HG02623 (cell line): ENCODE data around the gene SOX6.
"Not testable (repeated sequence)": the region's sequence is repeated elsewhere in the genome, so short reads cannot be mapped to it uniquely, and the experiment has no call there.

Experiments used
- ATAC-seq: cut with Tn5 transposase; IDR thresholded peaks from one replicate; pipeline ENCODE4 v1.9.1; 2021; ENCODE audit warnings: moderate library complexity; ENCODE audit not compliant: unreplicated experiment

The SOX6 gene

DNA sequence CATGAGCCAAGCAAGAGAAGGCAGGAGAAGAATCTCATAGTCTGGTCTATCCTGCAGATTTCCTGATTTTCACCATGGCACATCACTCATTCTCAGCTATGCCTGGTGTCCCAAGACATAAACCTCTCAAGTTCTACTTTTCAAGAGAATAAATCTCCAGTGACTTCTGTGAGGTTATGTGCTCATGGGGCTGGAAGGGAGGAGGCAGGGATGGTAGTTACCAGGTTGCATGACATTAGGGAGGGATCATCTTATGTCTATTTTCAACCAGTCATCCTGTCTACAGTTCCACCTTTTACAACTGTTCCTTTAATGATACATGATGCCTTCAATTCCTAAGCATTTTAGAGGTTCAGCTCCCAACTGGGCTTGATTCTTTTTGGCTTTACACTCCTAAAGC lies 297.7 kb downstream of the SOX6 start:
- ATAC-seq, result no peak

DNA sequence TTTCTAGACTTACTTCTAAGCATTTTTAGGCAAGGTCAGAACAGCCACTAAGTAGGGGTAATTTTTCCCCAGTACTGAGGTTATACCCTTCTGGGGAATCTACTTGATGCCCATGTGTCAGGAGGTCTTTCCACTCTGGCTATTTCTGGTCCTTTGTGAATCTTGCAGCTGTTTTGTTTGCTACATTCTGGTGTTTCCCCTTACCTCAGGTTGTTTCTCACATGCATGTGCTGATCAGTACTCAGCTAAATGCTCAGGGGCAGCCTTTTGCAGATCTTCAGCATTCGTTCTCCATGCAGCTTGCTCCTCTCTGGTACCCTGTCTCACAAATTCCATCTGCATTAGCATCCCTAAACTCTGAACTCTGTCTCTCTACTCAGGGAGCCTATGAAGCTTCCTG lies 303.6 kb downstream of the SOX6 start:
- ATAC-seq, result no peak

DNA sequence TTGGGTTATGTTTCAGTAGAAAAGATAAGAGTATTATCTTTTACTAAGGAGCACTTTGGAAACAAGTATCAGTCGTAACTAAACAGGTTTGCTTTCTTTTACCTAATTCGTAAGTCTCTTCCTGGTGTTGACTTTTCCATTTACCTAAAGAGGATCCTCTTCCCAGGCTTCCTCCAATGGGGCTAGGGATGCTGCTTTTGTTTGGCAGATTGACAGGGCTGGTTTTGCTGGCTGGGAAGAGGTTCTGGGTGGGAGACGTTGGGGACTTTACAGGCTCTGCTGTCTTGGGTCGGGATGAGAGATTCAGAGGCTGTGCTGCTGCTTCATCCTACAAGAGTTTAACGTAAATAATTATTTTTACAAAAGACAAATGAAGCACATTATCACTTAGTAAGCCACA lies 306.7 kb downstream of the SOX6 start:
- ATAC-seq, result no peak

DNA sequence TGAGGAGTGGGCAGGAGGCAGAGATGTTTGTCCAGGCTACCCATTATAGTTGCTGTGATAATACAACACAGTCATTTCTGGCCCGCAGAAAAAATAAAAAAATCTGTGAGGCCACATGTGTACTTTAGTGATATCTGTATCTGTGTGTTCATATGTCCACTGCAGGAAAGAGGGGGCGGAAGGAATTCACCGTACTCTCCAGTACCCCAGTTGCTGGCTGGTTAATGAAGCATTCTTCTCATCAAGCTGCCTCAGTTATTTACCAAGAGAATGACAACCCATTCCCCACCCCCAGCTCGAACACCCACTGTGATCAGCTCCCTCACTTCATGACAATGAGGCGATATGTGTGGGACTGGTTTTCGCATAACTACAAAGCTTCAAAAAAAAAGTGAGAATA lies 309.3 kb downstream of the SOX6 start:
- ATAC-seq, result no peak

DNA sequence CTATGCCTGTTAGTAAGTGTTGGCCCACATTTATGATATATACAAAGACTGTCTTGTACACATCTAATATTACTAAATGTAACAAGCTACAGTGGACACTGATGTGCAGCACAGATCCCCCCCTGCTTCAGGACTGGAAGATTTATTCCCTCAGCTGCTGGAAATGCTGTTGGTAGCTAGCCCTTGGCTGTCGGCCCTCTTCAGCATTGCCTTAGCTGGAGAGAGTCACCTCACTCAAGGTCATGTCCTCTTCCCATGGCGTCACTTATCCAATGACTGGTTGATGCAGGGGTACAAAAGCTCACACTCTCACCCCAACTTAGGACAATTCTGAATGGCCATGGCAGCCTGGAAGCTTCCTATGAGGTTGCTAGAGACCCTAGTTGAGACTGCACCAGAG lies 312.7 kb downstream of the SOX6 start:
- no peak for ATAC-seq

DNA sequence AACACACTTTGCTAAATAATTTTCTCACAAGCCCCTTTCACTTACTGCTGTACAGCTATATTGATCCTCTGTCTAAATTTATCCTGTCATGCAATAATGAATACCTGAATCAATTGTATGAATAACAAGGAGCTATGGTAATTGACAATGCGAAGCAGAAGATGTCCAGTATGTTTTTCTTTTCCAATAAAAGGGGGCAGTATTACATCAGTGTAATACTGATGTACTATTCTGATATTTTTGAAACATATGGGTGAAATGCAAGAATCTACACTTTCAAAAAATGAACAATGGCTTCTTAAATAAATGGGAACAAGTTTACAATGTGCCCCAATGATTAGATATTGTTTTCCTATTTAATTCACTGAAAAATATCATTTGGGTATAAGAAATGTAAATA lies 315.1 kb downstream of the SOX6 start:
- no peak for ATAC-seq

DNA sequence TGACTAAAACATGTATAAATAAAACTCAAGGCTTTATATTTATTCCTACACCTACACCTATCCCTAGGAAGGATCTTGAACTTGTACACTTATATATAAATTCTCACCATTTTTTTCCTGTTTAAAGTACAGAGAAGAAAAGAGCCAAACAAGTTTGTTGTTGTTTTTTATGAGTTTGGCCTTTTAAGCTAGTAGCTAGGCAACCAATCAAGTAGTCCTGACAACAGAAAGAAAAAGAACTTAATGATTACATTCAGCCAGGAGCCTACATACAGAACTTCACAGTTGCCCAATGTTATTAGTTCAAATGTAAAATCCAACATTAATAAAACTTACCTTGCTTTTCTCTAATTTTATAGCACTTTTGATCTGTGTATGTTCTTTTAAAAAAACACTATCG lies 316.2 kb downstream of the SOX6 start:
- ATAC-seq, result no peak

DNA sequence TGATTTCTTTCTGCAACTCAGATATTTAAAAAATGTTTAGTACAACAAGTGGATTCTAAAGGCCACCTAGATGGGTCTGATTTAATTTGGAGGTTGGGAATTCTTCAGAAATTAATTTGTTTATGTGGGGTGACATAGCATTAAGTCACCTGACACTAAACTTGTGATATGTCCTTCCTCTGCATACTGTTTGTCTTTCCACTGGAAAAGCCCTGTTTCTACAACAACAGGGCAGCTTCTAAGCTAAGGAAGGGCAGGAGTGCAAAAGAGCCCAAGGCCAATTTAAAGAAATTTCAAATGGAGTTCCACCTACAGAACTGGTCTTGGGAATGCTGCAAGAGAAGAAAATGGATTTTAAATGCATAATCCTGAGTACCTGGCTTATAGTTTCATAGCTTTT lies 319.2 kb downstream of the SOX6 start:
- ATAC-seq, result no peak

DNA sequence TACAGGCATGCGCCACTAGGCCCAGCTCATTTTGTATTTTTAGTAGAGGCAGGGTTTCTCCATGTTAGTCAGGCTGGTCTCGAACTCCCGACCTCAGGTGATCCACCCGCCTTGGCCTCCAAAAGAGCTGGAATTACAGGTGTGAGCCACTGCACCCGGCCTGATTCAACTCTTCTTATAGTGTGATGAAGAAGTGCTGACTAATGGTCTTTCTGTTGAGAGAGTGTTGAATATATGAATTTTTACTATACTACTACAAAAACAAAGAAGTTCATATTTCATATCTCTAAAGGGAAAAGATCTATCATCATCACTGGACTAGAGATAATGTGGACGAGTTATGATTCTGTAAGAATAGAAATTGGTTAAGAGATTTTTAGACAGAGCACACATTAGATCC lies 320.1 kb downstream of the SOX6 start:
- ATAC-seq, result no peak

DNA sequence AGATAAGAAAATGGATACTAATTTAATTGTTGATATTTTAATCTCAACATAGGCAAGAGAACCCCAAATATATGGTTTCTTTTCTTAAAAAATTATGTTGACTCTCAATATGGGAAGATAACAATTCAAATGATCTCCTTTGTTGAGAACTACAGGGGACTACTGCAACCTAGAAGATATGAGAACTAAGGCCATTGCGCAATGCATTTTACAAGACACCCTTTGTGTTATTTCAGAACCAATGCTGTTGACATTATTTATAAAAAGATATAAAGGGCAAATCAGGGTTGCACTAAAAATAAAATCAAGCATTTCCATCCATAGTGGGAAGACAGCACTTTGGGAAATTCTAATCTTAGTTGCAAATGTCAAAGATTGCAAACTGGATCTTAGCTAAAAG lies 322.3 kb downstream of the SOX6 start:
- ATAC-seq, result no peak

DNA sequence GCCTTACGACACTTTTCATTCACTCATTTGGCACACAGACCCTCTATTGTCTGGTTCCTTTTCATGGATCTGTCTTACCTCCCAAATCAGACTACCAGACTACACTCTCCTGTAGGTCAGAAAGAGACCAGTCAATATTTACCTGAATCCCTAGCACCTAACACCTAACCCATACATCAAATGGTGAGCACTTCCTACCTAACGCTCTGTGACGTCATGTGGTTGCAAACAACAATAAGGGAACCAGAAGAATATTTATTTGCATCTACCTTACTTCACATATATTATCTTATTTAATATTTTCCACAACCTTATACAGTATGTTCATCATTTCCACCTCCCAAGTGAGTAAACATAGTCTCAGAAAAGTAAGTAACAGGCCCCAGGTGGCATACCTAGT lies 323.4 kb downstream of the SOX6 start:
- no peak for ATAC-seq

DNA sequence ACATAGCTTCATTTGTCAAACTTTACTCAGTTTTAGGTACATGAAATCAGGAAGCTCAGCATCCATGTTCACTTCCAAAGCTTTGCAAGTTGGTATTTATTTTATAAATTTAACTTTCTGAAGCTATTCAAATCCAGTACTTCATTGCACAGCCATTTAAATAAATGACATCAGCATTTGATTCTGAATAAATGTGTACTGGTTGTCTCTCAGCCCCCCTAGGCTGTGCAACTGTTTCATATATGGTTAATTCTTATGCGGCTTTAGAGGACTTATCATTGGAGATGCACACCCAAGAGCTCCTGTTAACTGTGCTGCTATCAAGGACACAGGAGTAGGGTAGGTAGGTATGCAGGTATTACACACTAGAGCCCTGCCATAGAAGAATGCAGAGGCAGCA lies 325.1 kb downstream of the SOX6 start:
- no peak for ATAC-seq

DNA sequence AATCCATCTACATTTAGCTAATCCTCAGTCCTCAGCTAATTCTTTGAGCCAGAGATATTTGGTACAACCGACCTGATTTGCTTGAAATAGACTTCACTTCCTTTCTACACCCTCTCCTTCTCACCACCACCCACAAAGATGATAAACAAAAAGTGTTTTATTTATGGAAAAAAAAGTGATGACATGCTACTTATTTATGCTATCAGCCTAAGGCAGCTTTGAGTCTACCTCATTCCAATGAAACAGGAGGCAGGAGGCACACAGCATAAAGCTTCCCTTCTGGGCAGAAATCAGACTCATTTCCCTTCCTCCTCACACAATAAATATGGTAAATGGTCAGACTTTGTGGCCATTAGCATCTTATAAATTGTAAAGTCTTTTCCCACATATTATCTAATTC lies 325.7 kb downstream of the SOX6 start:
- no peak for ATAC-seq

DNA sequence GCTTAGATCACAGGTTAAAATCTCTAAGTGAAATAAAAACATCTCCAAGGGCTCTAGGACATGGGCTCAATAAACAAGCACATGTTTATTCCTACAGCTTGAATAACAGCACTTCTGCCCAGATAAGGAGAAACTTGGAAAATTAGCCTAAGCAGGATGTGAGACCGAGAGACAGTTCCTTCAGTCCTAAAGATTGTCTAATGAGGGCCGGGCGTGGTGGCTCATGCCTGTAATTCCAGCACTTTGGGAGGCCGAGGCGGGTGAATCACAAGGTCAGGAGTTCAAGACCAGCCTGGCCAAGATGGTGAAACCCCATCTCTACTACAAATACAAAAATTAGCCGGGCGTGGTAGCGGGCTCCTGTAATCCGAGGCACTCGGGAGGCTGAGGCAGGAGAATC lies 327.2 kb downstream of the SOX6 start:
- not testable (repeated sequence) for ATAC-seq

DNA sequence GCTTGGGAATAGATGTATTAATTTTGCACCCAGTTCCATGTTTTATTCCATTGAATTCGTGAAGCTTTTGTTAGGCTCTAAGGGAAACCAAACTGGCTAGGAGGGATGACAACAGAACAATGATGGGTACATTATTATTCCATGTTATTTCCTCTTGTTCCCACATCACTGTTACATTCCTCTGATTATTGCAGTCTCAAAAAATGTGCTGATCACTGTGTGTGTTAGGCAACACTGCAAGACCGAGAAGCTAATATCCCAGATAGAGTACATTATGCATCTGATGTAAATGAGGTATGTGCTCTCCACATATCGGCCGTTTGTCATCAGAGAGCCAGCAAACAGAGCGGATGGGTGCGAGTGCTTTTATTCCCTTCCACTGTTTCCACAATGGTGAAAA lies 327.9 kb downstream of the SOX6 start:
- no peak for ATAC-seq

DNA sequence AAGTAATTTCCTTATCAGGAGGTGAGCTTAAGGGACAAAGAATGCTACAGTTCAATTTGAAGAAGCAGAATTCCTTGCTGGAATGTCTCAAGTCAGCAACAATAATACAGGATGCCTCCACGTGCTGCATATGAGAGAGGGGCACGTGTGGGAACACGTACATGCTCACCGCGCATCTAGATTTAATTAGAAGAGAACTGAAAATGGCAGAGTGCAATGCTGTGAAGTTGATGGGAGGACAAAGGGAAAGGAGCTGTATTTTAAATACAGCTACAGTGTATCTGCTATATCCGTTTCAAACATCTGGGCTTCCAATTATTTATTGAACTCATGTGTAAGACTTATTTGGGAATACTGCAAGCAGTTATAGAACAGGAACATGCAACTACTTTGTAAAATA lies 328.7 kb downstream of the SOX6 start:
- ATAC-seq, result no peak

DNA sequence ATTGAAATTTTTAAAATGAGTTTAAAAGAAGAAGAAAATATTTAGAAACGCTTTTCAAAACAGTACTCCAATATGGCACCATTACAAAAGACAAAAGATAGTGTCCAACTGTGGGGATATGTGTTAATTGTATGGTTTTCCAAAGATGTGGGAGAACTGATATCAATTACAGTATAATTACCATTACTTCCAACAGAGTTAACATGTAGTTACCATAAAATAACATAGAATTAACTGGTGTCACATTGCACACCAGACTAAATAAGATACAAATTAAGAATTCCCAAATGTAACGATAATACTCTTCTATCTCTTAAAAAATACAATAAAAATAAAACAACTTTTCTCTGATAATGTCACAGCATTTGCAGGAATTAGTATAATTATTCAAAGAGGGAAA lies 329.5 kb downstream of the SOX6 start:
- no peak for ATAC-seq

DNA sequence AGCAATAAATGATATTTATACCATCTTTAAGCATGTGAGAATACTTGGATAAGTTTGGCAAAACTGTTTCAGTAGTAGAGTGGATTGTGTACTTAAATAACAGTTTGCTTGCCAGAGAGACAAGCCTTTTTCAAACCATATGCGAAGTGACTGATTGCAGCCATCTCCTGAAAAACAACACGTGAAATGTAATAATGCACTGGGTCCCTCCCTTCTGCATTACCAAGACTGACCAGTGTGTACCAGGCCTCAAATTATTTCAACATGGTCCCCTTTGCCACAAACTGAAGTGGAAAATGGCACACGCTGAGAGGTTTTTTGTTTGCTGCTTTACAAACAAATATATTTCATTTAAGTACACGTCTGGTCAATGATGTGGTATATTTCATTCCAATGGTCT lies 337.4 kb downstream of the SOX6 start:
- no peak for ATAC-seq

DNA sequence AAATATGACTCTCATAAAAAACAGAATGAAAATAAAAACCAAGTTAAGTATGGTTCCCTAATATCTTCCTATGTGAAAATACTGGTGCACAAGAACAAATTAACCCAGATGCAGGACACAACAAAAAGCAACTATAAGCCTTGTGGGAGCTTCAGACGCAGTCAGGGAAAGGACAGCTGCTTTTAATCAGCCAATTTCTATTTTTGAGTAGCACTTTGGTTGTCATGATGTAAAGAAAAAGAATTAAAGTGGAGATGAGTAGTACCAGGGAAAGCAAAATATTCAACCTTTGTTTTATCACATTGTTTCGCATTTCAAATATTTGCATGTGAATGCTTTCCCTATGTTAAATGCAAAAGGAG lies 339.9 kb downstream of the SOX6 start:
- no peak for ATAC-seq

DNA sequence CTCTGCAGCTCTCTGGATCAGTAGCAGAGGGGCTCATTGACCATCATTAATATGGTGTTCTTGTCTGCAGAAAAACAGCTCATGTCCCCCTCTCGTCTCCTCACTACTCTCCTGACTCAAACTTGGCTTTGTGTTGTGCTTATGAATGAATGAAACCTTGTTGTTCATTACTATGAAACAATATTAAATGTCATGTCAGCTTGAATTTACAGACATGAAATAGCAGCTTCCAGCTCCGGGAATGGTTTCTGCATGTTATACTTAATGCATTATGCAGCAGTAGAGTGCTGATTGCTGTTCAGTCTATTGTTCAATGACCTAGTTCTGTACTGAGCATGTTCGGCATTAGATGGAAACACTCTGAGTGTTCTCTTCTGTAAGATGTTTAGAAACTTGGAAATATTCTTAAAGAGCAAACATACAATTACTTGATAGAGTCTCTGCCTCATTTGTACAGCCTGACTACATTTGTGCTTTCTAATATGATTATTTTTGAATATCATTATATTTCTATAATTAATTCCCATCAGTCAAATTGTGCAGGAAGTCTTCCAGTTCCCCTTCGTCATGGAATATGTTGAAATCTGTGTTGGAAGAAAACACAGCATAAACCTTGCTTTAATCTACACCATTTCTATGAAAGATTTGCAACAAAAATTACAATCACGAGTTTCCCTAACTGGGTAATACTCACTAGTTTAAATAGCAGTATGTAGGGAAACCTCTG lies 340.4 kb downstream of the SOX6 start:
- no peak for ATAC-seq

DNA sequence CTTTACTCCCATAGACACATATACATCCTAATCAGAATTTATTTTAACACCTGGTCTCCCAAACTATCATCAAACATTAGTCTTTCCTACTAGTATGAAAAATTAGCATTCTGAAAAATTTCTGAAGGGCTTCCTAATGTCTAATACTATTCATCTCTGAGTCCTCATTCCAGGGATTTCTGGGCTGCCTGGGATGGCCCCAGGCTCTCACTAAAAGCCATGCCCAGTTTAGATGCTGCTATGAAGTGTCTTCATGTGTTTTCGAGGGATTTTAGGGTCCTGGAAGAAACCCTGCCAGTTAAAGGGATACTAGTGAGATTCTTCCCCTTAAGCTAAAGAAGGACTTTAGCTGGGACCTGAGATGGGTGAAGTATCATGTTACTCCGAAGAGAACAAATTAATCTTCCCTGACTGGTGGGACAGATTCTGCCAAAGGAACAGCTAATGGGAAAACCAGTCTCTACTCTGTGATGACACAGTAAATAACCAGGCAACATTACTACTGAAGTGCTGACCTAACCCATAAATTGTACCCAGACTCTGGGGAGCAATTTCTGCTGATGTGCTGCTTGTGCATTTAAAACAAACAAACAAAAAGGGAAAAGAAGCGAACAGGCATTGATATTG lies 342.6 kb downstream of the SOX6 start:
- no peak for ATAC-seq

DNA sequence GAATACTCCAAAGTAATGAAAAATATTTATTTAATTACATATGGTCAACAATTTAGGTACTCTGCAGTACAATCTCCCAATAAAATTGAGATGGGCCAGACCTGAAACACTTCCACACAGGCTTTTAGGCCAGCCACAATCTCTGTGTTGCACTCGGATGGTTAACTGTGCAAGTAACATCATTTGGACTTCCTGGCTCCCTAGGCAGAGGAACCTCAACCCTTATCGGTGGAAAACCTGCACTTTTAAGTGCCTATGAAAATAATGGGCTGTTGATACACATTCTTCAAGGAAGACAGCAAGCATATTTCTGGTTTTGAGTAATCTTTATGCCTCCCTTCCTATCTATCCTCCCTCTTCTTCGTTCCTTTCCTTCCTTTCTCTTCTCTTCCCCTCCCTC lies 343.1 kb downstream of the SOX6 start:
- no peak for ATAC-seq

DNA sequence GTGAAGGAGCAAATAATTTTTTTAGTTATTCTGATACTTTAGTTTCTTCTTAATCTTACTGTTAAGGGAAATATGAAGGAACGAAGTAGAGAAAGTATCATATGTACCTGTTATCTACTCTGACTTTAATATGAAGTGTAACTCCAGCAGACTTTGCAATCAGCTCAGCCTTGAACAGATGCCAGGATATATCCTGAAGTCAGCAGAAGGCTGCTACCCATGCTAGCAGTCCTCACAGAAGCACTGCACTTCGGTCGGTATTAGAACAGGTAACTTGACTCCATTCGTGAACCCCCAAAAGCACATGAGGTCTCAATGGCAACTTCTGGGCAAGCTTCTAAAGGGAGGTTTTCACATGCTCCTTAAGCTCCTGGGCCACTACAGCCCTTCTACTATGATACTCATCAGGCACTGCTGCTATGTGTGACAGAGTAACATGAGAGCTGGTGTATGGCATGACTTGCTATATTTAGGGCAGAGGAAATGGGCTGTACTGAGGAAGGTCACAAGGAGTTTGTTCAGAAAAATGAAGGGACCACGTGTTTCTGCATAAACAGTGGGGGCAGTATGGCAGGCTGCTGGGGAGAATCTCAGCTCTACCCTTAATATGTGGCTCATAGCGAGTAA lies 344.1 kb downstream of the SOX6 start:
- no peak for ATAC-seq
